ELR (cell line): Measurements from ENCODE around the gene CLECL1.
"Not testable (repeated sequence)": the region's sequence is repeated elsewhere in the genome, so short reads cannot be mapped to it uniquely, and the experiment has no call there.

Source experiments
- DNase-seq: peaks from one replicate; pipeline ENCODE4 v3.0.0-alpha.2; 2015; ENCODE audit warnings: low read depth

The CLECL1 gene

GRCh38 chr12:9719790-9720189 lies 13.1 kb downstream of the CLECL1 start:
- DNase-seq: no peak

- no peak for DNase-seq
These were observed 13.9 kb downstream of the CLECL1 start for GRCh38 chr12:9718968-9719367.

- no peak for DNase-seq
These were observed 15.6 kb downstream of the CLECL1 start for GRCh38 chr12:9717070-9717925.

GRCh38 chr12:9713032-9713558 lies 19.8 kb downstream of the CLECL1 start:
- DNase-seq: not testable (repeated sequence)

- peak; percentile 6 for DNase-seq
These were observed 21.2 kb downstream of the CLECL1 start for GRCh38 chr12:9711664-9712063.

- no peak for DNase-seq
These were observed 22.1 kb downstream of the CLECL1 start for GRCh38 chr12:9710584-9711375.

- no peak for DNase-seq
These were observed 24.0 kb downstream of the CLECL1 start for GRCh38 chr12:9708853-9709252.

GRCh38 chr12:9707864-9708808 lies 24.8 kb downstream of the CLECL1 start:
- peak; percentile 68 for DNase-seq

GRCh38 chr12:9707356-9707755 lies 25.5 kb downstream of the CLECL1 start:
- DNase-seq: no peak

GRCh38 chr12:9706086-9706685 lies 26.7 kb downstream of the CLECL1 start:
- DNase-seq: no peak

- not testable (repeated sequence) for DNase-seq
These were observed 28.3 kb downstream of the CLECL1 start for GRCh38 chr12:9704561-9704960.

- DNase-seq: no peak
These were observed 30.6 kb downstream of the CLECL1 start for GRCh38 chr12:9702255-9702654.

- DNase-seq: no peak
These were observed 31.3 kb downstream of the CLECL1 start for GRCh38 chr12:9701380-9702154.

- no peak for DNase-seq
These were observed 32.3 kb downstream of the CLECL1 start for GRCh38 chr12:9700606-9700956.

GRCh38 chr12:9699898-9700605 lies 32.8 kb downstream of the CLECL1 start:
- peak; percentile 8 for DNase-seq

- DNase-seq: no peak
These were observed 33.5 kb downstream of the CLECL1 start for GRCh38 chr12:9699269-9699897.

- no peak for DNase-seq
These were observed 34.2 kb downstream of the CLECL1 start for GRCh38 chr12:9698681-9699080.

- DNase-seq: no peak
These were observed 35.3 kb downstream of the CLECL1 start for GRCh38 chr12:9697619-9698018.

- DNase-seq: not testable (repeated sequence)
These were observed 37.2 kb downstream of the CLECL1 start for GRCh38 chr12:9695661-9696060.
